HG02943 (cell line): ENCODE results near the gene HSPA2.
"Not testable (repeated sequence)": the region's sequence is repeated elsewhere in the genome, so short reads cannot be mapped to it uniquely, and the experiment has no call there.

Experiments used
- ATAC-seq: cut with Tn5 transposase; IDR thresholded peaks from one replicate; pipeline ENCODE4 v1.9.1; 2021; ENCODE audit warnings: mild to moderate bottlenecking, low read depth, moderate library complexity; ENCODE audit not compliant: unreplicated experiment

The HSPA2 gene

DNA sequence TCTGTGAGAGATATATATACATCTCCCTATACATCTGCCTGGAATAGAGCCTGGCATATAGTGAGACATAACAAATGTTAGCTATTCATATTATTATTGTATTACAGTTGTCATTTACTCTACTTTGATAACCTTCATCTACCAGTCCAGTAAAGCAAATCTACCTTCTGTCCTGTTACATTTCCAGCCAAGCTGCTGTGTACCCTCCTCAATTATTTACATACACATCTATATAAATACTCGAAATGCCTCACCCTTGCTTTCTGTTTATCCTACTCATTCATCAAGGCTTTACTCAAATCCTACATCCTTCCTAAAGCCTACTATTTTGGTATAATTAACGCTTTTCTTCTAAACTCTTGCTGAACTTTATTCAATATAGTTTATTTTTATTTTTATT, 27.3 kb upstream of the HSPA2 start:
- no peak for ATAC-seq

DNA sequence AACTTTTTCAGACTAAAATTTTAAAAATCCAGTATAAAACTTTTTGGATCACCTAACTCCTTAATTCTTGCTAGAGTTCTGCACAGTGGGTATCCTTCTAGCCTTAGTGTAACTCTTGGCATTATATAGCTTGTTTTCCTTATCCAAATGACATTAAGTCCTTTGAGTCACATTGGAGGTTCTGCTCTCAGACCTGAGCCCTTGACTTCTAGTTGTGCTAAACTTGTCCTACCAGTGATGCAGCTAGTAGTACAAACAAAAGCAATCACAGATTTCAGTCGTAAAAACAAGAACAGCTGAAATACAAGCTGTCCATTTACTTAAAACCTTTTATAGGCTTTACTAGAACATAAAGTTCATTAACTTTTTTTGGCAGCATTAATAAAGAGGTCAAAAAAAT, 25.5 kb upstream of the HSPA2 start:
- no peak for ATAC-seq

DNA sequence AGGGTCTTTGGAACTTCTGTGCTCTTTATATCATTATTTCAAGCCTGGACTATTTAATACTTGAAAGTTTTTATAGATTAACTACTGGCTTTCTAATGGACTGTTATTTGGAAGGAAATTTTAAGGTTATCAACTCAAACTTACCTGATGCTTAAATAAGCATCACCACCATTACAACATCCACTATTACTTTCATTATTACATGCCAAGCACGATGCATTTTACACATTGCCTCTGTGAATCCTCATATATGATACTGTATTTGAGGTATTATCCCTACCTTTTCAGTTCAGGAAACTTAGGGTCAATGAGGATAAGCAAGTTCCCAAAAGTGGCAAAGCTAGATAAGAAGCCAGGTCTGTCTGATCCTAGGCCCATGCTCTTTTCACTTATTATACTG, 23.6 kb upstream of the HSPA2 start:
- ATAC-seq, result no peak

DNA sequence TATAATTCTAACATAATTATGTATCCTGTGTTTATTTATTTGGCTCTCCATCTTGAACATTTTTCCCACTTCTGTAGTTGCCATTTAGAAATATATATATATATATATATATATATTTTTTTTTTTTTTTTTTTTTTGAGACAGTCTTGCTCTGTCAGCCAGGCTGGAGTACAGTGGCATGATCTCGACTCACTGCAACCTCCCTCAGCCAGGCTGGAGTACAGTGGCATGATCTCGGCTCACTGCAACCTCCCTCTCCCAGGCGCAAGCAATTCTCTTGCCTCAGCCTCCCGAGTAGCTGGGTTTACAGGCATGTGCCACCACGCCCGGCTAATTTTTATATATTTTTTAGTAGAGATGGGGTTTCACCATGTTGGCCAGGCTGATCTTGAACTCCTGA, 22.9 kb upstream of the HSPA2 start:
- not testable (repeated sequence) for ATAC-seq

DNA sequence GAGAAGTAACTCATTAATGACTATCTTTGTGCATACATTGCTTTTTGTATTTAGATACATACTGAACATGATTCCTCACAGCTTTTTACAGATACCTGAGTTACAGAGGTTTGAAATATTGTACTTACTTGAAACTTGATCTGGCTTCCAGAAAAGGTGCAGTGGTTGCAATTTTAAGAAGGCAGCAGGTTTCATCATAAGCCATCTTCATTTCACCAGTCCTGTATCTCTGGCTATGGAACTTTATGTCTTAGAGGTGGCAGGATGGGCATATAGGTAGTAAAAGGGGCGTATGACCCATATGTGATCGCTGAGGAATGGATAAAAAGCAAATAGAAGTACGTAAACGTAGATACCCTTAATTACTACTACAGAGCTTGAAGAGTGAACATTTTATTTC, 22.3 kb upstream of the HSPA2 start:
- ATAC-seq, result no peak

DNA sequence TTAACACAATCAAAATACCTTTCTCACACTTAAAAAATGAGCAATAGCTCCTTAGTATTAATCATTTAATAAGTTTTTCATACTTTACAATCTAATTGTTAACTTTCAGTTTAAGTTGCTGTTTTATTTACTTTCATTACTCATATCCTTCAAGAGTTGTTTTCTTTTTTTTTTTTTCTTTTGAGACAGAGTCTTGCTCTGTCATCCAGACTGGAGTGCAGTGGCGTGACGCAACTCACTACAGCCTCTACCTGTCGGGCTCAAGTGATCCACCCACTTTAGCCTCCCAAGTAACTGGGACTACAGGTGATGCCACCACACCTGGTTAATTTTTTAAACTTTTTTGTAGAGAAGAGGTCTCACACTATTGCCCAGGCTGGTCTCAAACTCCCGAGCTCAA, 19.8 kb upstream of the HSPA2 start:
- no peak for ATAC-seq

DNA sequence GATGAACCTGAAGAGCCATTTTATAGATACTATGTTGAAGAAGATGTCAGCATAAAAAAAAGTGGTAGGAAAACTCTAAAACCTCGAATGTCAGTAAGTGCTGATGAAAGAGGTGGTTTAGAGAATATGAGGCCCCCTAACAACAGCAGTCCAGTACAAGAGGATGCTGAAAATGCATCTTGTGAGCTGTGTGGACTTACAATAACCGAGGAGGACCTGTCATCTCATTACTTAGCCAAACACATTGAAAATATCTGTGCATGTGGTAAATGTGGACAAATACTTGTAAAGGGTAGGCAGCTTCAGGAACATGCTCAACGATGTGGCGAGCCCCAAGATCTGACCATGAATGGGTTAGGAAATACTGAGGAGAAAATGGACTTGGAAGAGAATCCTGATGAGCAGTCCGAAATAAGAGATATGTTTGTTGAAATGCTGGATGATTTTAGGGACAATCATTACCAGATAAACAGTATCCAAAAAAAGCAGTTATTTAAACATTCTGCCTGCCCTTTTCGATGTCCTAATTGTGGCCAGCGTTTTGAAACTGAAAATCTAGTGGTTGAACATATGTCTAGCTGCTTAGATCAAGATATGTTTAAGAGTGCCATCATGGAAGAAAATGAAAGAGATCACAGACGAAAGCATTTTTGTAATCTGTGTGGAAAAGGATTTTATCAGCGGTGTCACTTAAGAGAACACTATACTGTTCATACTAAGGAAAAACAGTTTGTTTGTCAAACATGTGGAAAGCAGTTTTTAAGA, 17.8 kb upstream of the HSPA2 start:
- ATAC-seq, result no peak

DNA sequence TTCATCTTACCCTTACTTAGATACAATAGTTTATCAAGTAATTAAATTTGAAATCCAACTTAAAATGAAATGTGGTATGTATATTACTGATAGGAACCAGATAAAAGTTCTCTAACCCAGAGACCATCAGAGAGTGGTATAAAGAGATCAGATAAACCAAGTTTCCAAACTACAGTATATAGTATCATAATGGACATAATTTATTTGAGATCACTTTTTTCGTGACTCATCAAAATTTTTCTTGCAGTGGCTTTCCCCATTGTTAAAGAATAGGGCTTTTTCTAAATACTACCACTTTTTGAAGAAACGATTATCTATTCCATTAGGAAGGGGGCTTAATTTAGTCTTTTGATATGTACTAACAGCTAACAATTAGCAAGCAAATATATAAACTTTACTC, 15.2 kb upstream of the HSPA2 start:
- ATAC-seq, result no peak

DNA sequence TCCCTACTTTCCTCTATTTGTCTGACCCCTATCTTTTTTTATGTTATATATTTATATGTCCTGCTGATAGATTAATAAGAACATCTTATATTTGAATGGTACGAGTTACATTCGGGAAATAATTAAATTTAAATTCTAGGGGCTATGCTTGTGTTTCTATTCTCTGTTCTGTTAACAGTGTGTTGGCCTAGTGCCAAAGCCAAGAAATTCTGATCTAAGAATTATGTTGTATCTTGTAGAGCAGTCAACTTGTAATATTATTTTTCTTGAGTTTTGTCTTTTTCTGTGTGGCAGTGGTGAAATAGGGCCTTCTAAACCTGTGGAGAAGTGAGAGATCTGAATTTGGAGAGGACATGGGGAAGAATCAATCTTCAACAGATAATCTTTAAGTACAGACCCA, 9.0 kb upstream of the HSPA2 start:
- no peak for ATAC-seq

DNA sequence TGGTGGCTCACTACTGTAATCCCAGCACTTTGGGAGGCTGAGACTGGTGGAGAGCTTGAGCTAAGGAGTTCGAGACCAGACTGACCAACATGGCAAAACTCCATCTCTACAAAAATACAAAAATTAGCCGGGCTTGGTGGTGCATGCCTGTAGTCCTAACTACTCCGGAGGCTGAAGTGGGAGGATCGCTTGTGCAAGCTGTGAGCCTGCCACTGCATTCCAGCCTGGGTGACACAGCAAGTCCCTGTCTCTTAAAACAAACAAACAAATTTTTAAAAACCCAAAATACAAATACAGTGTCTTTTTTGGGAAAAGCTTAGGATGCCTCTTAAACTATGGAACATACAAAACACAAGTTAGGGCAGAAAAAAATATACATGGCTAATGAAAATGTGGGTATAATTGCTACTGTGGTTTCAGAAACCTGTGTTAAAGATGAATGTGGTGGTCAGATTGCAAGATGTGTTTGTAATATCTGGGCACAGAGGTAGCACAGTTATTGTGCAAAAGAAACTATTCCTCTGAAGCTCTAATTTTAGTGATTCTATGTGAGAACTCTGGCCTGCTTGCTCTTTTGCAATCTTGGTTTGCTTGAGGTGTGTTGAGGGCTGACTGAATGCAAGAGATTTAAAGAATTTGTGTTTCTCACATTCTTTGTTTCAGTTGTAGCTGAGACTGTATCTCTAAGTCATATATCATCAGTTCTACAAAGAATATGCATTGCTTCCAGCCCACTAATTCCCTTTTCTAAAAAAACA, 3.9 kb upstream of the HSPA2 start:
- ATAC-seq, result no peak

DNA sequence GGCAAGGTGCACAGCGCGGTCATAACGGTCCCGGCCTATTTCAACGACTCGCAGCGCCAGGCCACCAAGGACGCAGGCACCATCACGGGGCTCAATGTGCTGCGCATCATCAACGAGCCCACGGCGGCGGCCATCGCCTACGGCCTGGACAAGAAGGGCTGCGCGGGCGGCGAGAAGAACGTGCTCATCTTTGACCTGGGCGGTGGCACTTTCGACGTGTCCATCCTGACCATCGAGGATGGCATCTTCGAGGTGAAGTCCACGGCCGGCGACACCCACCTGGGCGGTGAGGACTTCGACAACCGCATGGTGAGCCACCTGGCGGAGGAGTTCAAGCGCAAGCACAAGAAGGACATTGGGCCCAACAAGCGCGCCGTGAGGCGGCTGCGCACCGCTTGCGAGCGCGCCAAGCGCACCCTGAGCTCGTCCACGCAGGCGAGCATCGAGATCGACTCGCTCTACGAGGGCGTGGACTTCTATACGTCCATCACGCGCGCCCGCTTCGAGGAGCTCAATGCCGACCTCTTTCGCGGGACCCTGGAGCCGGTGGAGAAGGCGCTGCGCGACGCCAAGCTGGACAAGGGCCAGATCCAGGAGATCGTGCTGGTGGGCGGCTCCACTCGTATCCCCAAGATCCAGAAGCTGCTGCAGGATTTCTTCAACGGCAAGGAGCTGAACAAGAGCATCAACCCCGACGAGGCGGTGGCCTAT, 875 bp downstream of the HSPA2 start:
- ATAC-seq, result no peak

DNA sequence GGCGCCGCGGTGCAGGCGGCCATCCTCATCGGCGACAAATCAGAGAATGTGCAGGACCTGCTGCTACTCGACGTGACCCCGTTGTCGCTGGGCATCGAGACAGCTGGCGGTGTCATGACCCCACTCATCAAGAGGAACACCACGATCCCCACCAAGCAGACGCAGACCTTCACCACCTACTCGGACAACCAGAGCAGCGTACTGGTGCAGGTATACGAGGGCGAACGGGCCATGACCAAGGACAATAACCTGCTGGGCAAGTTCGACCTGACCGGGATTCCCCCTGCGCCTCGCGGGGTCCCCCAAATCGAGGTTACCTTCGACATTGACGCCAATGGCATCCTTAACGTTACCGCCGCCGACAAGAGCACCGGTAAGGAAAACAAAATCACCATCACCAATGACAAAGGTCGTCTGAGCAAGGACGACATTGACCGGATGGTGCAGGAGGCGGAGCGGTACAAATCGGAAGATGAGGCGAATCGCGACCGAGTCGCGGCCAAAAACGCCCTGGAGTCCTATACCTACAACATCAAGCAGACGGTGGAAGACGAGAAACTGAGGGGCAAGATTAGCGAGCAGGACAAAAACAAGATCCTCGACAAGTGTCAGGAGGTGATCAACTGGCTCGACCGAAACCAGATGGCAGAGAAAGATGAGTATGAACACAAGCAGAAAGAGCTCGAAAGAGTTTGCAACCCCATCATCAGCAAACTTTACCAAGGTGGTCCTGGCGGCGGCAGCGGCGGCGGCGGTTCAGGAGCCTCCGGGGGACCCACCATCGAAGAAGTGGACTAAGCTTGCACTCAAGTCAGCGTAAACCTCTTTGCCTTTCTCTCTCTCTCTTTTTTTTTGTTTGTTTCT, 1.7 kb downstream of the HSPA2 start:
- ATAC-seq, result no peak

DNA sequence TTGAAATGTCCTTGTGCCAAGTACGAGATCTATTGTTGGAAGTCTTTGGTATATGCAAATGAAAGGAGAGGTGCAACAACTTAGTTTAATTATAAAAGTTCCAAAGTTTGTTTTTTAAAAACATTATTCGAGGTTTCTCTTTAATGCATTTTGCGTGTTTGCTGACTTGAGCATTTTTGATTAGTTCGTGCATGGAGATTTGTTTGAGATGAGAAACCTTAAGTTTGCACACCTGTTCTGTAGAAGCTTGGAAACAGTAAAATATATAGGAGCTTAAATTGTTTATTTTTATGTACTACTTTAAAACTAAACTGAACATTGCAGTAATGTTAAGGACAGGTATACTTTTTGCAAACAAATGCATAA, 2.3 kb downstream of the HSPA2 start:
- ATAC-seq, result no peak

DNA sequence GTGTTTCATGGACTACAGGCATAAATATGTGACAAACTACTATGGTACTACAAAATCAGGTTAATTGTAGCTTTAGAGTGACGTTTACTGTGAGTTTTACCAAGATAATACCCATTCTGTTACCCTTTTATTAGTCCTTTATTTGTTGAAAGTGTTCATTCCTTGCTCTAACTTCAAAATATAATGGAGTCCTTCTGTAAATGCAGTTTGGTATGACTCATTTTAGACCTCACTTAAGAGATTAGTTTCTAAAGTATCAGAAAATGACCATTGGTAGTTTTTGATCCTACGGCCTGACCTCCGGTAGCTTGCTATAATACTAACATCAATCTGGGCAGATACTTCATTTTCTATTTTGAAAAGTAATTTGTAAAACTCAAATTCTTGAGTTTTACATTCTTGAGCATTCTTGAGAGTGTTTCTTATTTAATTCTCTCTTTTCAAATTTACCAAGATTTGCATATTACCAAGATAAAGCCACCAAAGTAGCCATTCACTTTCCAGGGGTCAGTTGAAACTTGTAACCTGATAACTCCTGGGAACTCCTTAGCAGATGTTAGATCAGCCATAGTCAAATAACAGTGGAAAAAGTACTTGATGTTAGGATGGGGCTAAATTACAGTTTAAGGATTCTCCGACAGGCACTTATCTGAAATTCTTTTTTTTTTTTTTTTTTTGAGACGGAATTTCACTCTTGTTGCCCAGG, 4.2 kb downstream of the HSPA2 start:
- ATAC-seq, result no peak

DNA sequence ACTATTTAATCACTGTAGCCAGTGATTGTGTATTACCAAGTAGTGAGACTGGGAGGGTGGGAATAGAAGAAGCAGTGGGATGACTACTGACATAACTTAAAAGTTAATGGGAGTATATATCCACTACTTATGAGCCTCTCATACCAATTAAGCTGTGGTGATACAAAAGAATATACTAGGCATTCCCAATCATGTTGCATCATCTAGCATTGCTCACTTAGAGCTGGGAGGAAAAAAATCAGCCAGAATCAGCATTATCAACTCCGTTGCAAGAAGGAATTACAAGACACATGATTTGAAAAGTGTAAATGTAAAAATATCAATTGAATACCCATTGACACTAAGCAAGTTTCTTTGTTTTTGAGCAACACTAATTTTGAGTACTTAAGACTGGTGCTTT, 8.5 kb downstream of the HSPA2 start:
- ATAC-seq, result no peak

DNA sequence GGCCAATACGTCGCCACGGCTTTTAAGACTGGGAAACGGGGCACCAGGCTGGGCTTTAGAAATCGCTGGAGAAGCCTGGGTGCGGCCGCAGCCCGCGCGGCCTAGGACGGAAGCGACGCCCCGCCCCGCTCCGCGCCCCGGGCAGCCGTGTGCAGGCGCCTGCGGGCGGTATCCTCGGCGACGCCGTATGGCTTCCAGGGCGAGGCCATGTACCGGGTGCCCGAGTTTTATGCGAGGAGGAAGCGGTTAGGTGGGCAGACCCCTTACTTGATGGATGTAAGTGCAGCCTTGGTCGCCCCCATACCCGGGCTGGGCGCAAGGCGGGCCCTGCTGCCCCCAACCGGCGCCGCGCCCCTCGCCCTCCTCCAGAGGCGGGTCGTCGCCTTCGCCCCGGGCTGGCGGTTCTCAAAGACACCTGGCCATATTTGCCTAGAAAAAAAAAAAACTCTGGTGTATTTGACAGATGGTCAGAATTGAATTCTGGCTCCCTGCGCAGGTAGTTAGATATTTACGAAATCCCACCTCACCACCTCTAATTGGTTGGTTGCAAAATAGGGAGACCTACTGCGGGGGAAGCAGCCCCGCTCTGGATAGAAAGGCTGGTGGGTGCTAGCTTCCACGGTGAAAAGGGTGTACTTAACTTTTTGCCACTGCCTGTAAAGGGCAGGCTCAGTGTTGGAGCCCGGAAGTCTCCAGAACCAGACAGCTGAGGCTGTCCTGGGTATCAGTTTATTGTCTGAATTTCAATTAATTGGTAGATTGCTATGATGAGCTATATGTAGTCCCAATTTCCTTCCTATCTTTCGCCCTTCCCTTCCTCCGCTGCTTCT, 9.5 kb downstream of the HSPA2 start, which contains the start of gene PPP1R36:
Gene PPP1R36, plus strand, starts transcription at position 171 of the 830 bp plus-strand sequence. Its CDS starts 37 bp downstream, at position 208.
- no peak for ATAC-seq

DNA sequence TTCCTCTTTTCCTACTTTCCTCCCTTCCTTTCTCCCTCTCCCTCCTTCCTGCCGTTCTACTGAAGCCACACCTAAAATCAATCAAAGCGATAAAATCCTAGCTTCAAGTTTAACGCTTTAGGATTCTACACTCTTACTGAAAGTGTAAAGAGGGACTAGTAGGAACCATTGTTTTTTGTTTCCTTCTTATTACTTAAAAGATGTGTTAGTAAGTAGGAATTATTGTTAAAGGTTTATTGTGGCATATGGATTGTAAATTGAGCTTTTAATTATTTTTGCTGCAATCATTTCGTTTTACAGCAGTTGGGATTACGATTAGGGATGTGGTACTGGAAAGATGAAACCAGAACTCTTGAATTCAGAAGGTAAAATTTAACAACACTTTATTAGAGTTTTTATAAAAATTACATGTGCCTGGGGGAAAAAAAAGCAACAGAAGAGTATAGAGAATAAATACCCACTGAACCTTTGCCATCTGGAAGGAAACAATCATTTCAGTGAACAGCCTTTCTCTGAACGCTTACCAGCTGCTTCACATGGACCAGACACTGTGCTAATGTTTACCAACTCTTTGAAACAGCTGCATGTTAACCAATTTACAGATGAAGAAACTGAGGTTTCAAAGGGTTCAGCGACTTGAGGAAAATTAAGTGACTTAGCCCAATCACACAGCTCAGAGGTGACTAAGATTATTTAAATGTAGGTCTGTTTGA, 10.2 kb downstream of the HSPA2 start:
- no peak for ATAC-seq

DNA sequence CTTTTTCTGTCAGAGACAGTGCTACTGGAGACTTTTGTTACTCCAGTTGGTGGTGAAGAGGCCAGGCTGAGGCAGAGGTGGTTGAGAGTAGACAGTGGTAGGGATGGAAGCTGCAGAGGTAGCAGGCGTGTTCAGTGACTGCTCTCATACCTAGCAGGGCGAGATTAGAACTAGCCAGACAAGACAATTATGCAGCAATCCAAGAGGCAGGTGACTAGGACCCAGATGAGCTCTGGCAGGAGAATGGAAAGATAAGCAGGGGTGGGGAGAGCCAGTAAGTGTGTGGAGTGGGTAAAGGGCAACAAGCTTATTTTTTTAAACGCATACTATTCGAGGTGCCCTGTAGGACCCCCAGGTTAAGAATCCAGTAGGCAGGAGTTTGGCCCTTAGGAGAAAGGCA, 14.0 kb downstream of the HSPA2 start:
- no peak for ATAC-seq
